GM19468 (cell line): Measurements from ENCODE around the gene UBE2Q2.
"Not testable (repeated sequence)": the region's sequence is repeated elsewhere in the genome, so short reads cannot be mapped to it uniquely, and the experiment has no call there.

ENCODE experiments used
- ATAC-seq: cut with Tn5 transposase; IDR thresholded peaks from one replicate; pipeline ENCODE4 v1.9.1; 2021; ENCODE audit warnings: mild to moderate bottlenecking, moderate library complexity, moderate number of reproducible peaks; ENCODE audit not compliant: unreplicated experiment; ENCODE audit errors: extremely low read depth

The UBE2Q2 gene

GRCh38 chr15:75862796-75863195, 19.5 kb downstream of the UBE2Q2 start:
- no peak for ATAC-seq

GRCh38 chr15:75864213-75865059, 21.2 kb downstream of the UBE2Q2 start:
- no peak for ATAC-seq

- not testable (repeated sequence) for ATAC-seq
Observed at GRCh38 chr15:75866045-75866444, 22.8 kb downstream of the UBE2Q2 start.

GRCh38 chr15:75866916-75867315, 23.7 kb downstream of the UBE2Q2 start:
- ATAC-seq, result no peak

GRCh38 chr15:75867449-75867848, 24.2 kb downstream of the UBE2Q2 start:
- ATAC-seq, result no peak

- ATAC-seq, result no peak
Observed at GRCh38 chr15:75868019-75868418, 24.8 kb downstream of the UBE2Q2 start.

GRCh38 chr15:75869446-75869845, 26.2 kb downstream of the UBE2Q2 start:
- ATAC-seq, result no peak

- not testable (repeated sequence) for ATAC-seq
Observed at GRCh38 chr15:75871589-75871988, 28.3 kb downstream of the UBE2Q2 start.

- no peak for ATAC-seq
Observed at GRCh38 chr15:75872403-75872990, 29.2 kb downstream of the UBE2Q2 start.

GRCh38 chr15:75884041-75884440, 40.8 kb downstream of the UBE2Q2 start:
- no peak for ATAC-seq

- ATAC-seq, result no peak
Observed at GRCh38 chr15:75887178-75887577, 43.9 kb downstream of the UBE2Q2 start.

- ATAC-seq, result no peak
Observed at GRCh38 chr15:75891895-75892294, 48.6 kb downstream of the UBE2Q2 start.

GRCh38 chr15:75895731-75896130, 52.5 kb downstream of the UBE2Q2 start:
- no peak for ATAC-seq

- no peak for ATAC-seq
Observed at GRCh38 chr15:75900577-75900976, 57.3 kb downstream of the UBE2Q2 start.

GRCh38 chr15:75902129-75902557, 58.9 kb downstream of the UBE2Q2 start:
- ATAC-seq, result no peak

GRCh38 chr15:75903331-75904239, 60.3 kb downstream of the UBE2Q2 start, which contains the start of gene FBXO22:
FBXO22 (plus strand) TSS chr15:75903878; CDS start chr15:75903964, 86 bp downstream.
- peak; percentile 83 for ATAC-seq

GRCh38 chr15:75905231-75905630, 62.0 kb downstream of the UBE2Q2 start:
- ATAC-seq, result no peak

- ATAC-seq, result not testable (repeated sequence)
Observed at GRCh38 chr15:75910355-75910754, 67.1 kb downstream of the UBE2Q2 start.

- no peak for ATAC-seq
Observed at GRCh38 chr15:75916978-75917377, 73.7 kb downstream of the UBE2Q2 start.

- ATAC-seq, result no peak
Observed at GRCh38 chr15:75918135-75918534, 74.9 kb downstream of the UBE2Q2 start.
